H1 (cell line): ENCODE data around the gene SERPINB11. TPM values are rescaled to one million over a fixed set of nuclear protein-coding genes. Genes with fewer than 3 reads are reported as not detected.

ENCODE experiments used
- CTCF ChIA-PET: fragments of 300-600 bp; sonication (Branson Sonifier 250); formaldehyde crosslinking; loops from one replicate; lab custom pipeline; 2021; ENCODE audit not compliant: partially characterized antibody; lab: Charles Lee
- POLR2A ChIA-PET: fragments of 300-600 bp; sonication (Branson Sonifier 250); formaldehyde crosslinking; loops from one replicate; lab custom pipeline; 2021; ENCODE audit warnings: inconsistent platforms; ENCODE audit not compliant: partially characterized antibody; lab: Charles Lee
- DNase-seq, 2 experiments: peaks; one replicate each; pipeline versions ENCODE4 v3.0.0 to v3.0.0-alpha.2; 2010 to 2022; ENCODE audit warnings: low spot score in 2 of 2, low read depth in 1 of 2, mixed read lengths in 1 of 2
- FAIRE-seq: peaks from 2 replicates; lab custom pipeline; 2011; peaks lifted over from hg19 to GRCh38; lab: Jason Lieb, UNC
- H2AFZ ChIP-seq: 2 replicates; pipeline ENCODE4 v1.8.1; 2012; ENCODE audit warnings: low read length, inconsistent platforms
- H2AK5ac ChIP-seq: 2 replicates; pipeline ENCODE4 v1.6.1; 2013; ENCODE audit warnings: low read depth, low read length
- H2BK120ac ChIP-seq: replicated peaks from 2 replicates; pipeline ENCODE3; 2013; ENCODE audit warnings: low read depth, low read length, inconsistent platforms
- H2BK12ac ChIP-seq: 2 replicates; pipeline ENCODE4 v1.6.1; 2013; ENCODE audit warnings: low read depth, low read length
- H2BK15ac ChIP-seq: 2 replicates; pipeline ENCODE4 v1.6.1; 2013; ENCODE audit warnings: low read length
- H2BK20ac ChIP-seq: 2 replicates; pipeline ENCODE4 v1.6.1; 2013; ENCODE audit warnings: low read length
- H2BK5ac ChIP-seq: 2 replicates; pipeline ENCODE4 v1.6.1; 2013; ENCODE audit warnings: low read depth, low read length
- H3K14ac ChIP-seq: 2 replicates; pipeline ENCODE4 v1.6.1; 2013; ENCODE audit warnings: inconsistent platforms; ENCODE audit not compliant: insufficient read length
- H3K18ac ChIP-seq: 2 replicates; pipeline ENCODE4 v1.6.1; 2013; ENCODE audit warnings: low read length; ENCODE audit errors: extremely low read depth
- H3K23ac ChIP-seq: 2 replicates; pipeline ENCODE4 v1.6.1; 2013; ENCODE audit warnings: inconsistent platforms; ENCODE audit not compliant: insufficient read length
- H3K23me2 ChIP-seq: 2 replicates; pipeline ENCODE4 v1.6.1; 2013; ENCODE audit warnings: low read depth, low read length
- H3K27ac ChIP-seq: 2 replicates; pipeline ENCODE4 v1.6.1; 2011; ENCODE audit warnings: low read depth, low read length, inconsistent platforms
- H3K27me3 ChIP-seq, 4 experiments: replicated peaks in 1 of 4; 1 replicate in 1 of 4; 2 replicates in 3 of 4; pipeline versions ENCODE4 v1.6.1 to v1.8.1; 2011 to 2013; ENCODE audit warnings: low read length in 3 of 4, mild to moderate bottlenecking in 3 of 4, inconsistent platforms in 2 of 4, mixed read lengths in 2 of 4, moderate library complexity in 1 of 4; ENCODE audit not compliant: control insufficient read depth in 3 of 4, insufficient read depth in 3 of 4; ENCODE audit errors: extremely low read depth in 1 of 4
- H3K36me3 ChIP-seq, 4 experiments: 2 replicates each; pipeline versions ENCODE4 v1.6.1 to v1.8.1; 2011 to 2013; ENCODE audit warnings: mild to moderate bottlenecking in 4 of 4, low read length in 3 of 4, moderate library complexity in 2 of 4, control low read depth in 1 of 4, inconsistent platforms in 1 of 4; ENCODE audit not compliant: insufficient read depth in 4 of 4, control insufficient read depth in 2 of 4
- H3K4ac ChIP-seq: replicated peaks from 2 replicates; pipeline ENCODE3; 2013; ENCODE audit warnings: low read length, low read depth, mixed read lengths, inconsistent platforms; ENCODE audit not compliant: insufficient read length
- H3K4me1 ChIP-seq, 4 experiments: replicated peaks in 1 of 4; 1 replicate in 1 of 4; 2 replicates in 3 of 4; pipeline versions ENCODE4 v1.6.1 to v1.8.1; 2011 to 2013; ENCODE audit warnings: low read length in 3 of 4, inconsistent platforms in 2 of 4, mixed read lengths in 1 of 4; ENCODE audit not compliant: insufficient read depth in 4 of 4, control insufficient read depth in 3 of 4
- H3K4me2 ChIP-seq, 2 experiments: 2 replicates each; pipeline versions ENCODE4 v1.6.1 to v1.8.1; 2011 to 2013; ENCODE audit warnings: low read depth in 2 of 2, low read length in 2 of 2, control low read depth in 1 of 2, inconsistent platforms in 1 of 2, mild to moderate bottlenecking in 1 of 2; ENCODE audit not compliant: insufficient read depth in 1 of 2
- H3K4me3 ChIP-seq, 4 experiments: fragments of 200-600, 300-600 bp in 1 of 4; sonication (generic), shearing (Covaris generic), sonication (Bioruptor Twin) in 1 of 4; 2 replicates each; pipeline versions ENCODE4 v1.5.1 to v1.8.1; 2011 to 2016; ENCODE audit warnings: low read length in 4 of 4, low read depth in 3 of 4, control low read depth in 2 of 4, inconsistent platforms in 2 of 4, mild to moderate bottlenecking in 2 of 4, mixed read lengths in 1 of 4, moderate library complexity in 1 of 4; ENCODE audit not compliant: insufficient read depth in 2 of 4; ENCODE audit errors: extremely low read depth in 1 of 4
- H3K56ac ChIP-seq: replicated peaks from 2 replicates; pipeline ENCODE3; 2013; ENCODE audit warnings: low read depth, mild to moderate bottlenecking, mixed read lengths, low read length, inconsistent platforms; ENCODE audit not compliant: insufficient read length
- H3K79me1 ChIP-seq: 2 replicates; pipeline ENCODE4 v1.6.1; 2013; ENCODE audit warnings: low read depth, low read length, control low read depth
- H3K79me2 ChIP-seq, 2 experiments: 2 replicates each; pipeline versions ENCODE4 v1.6.1 to v1.8.1; 2012 to 2013; ENCODE audit warnings: low read length in 2 of 2, mild to moderate bottlenecking in 2 of 2, inconsistent platforms in 1 of 2; ENCODE audit not compliant: insufficient read depth in 2 of 2, control insufficient read depth in 1 of 2
- H3K9ac ChIP-seq, 4 experiments: replicated peaks in 1 of 4; 1 replicate in 1 of 4; 2 replicates in 3 of 4; pipeline versions ENCODE4 v1.6.1 to v1.8.1; 2011 to 2013; ENCODE audit warnings: low read depth in 3 of 4, low read length in 3 of 4, control low read depth in 2 of 4, mild to moderate bottlenecking in 2 of 4, moderate library complexity in 2 of 4, inconsistent platforms in 1 of 4; ENCODE audit errors: extremely low read depth in 1 of 4
- H3K9me3 ChIP-seq, 2 experiments: 2 replicates each; pipeline versions ENCODE4 v1.6.1 to v1.8.1; 2012 to 2013; ENCODE audit warnings: mild to moderate bottlenecking in 2 of 2, moderate library complexity in 2 of 2, control low read depth in 1 of 2, inconsistent platforms in 1 of 2, low read depth in 1 of 2, low read length in 1 of 2, mixed read lengths in 1 of 2; ENCODE audit not compliant: insufficient read depth in 2 of 2
- H4K20me1 ChIP-seq, 2 experiments: replicated peaks in 1 of 2; 2 replicates each; pipeline versions ENCODE3 to v1.8.1; 2011 to 2013; ENCODE audit warnings: inconsistent platforms in 2 of 2, low read length in 2 of 2, mild to moderate bottlenecking in 1 of 2; ENCODE audit not compliant: insufficient read depth in 2 of 2, control insufficient read depth in 1 of 2
- H4K5ac ChIP-seq: 2 replicates; pipeline ENCODE4 v1.6.1; 2013; ENCODE audit warnings: low read length, low read depth, mixed read lengths, inconsistent platforms; ENCODE audit not compliant: insufficient read length
- H4K8ac ChIP-seq: 2 replicates; pipeline ENCODE4 v1.8.0; 2013; ENCODE audit warnings: mild to moderate bottlenecking, moderate library complexity, low read length, inconsistent platforms; ENCODE audit not compliant: insufficient read depth; ENCODE audit errors: extremely low read depth
- H4K91ac ChIP-seq: replicated peaks from 2 replicates; pipeline ENCODE3; 2013; ENCODE audit warnings: low read length, mixed read lengths, inconsistent platforms; ENCODE audit not compliant: insufficient read length
- BRCA1 ChIP-seq: IDR thresholded peaks from 2 replicates; pipeline ENCODE4 v1.6.1; 2012; ENCODE audit warnings: low read depth, low read length, improper control_type of control experiment
- CBX8 ChIP-seq: fragments of 300-800, 300-1000 bp; sonication (generic); IDR thresholded peaks from 2 replicates; pipeline ENCODE4 v1.7.1; 2016; ENCODE audit warnings: low read depth, low read length, borderline replicate concordance
- CTCF ChIP-seq, 3 experiments: IDR thresholded peaks; 1 replicate in 2 of 3; 2 replicates in 1 of 3; pipeline versions ENCODE4 v1.5.1 to v1.6.1; 2011; ENCODE audit warnings: low read length in 3 of 3, mild to moderate bottlenecking in 3 of 3, inconsistent platforms in 2 of 3, low read depth in 1 of 3, moderate library complexity in 1 of 3; ENCODE audit not compliant: insufficient read depth in 1 of 3; ENCODE audit errors: control extremely low read depth in 1 of 3
- EGR1 ChIP-seq: IDR thresholded peaks from 2 replicates; pipeline ENCODE4 v1.6.1; 2011; ENCODE audit warnings: low read depth, low read length, borderline replicate concordance
- EZH2 ChIP-seq: fragments of 200-600 bp; sonication (generic); IDR thresholded peaks from 2 replicates; pipeline ENCODE4 v1.7.1; 2012; ENCODE audit warnings: low read depth, mild to moderate bottlenecking, moderate library complexity, low read length, inconsistent platforms; ENCODE audit not compliant: severe bottlenecking
- MAFK ChIP-seq: IDR thresholded peaks from 2 replicates; pipeline ENCODE4 v1.6.1; 2012; ENCODE audit warnings: low read depth, mild to moderate bottlenecking, improper control_type of control experiment, low read length
- RNF2 ChIP-seq: fragments of 200-900, 300-1000 bp; sonication (generic); IDR thresholded peaks from 2 replicates; pipeline ENCODE4 v1.7.1; 2016; ENCODE audit warnings: borderline replicate concordance, low read depth, mild to moderate bottlenecking, antibody characterized with exemption, low read length; ENCODE audit not compliant: poor library complexity, severe bottlenecking; ENCODE audit errors: missing control alignments
- SIN3A ChIP-seq, 2 experiments: IDR thresholded peaks in 1 of 2; conservative IDR thresholded peaks in 1 of 2; 2 replicates each; pipeline ENCODE4 v1.6.1; 2011 to 2012; ENCODE audit warnings: low read length in 2 of 2, improper control_type of control experiment in 1 of 2, low read depth in 1 of 2, mild to moderate bottlenecking in 1 of 2
- SIX5 ChIP-seq: IDR thresholded peaks from 2 replicates; pipeline ENCODE4 v1.6.1; 2011; ENCODE audit warnings: mild to moderate bottlenecking, low read depth, low read length
- SP1 ChIP-seq: IDR thresholded peaks from 2 replicates; pipeline ENCODE4 v1.6.1; 2011; ENCODE audit warnings: low read depth, low read length
- SP2 ChIP-seq: IDR thresholded peaks from 2 replicates; pipeline ENCODE4 v1.6.1; 2012; ENCODE audit warnings: mild to moderate bottlenecking, low read length, inconsistent platforms
- SRF ChIP-seq: IDR thresholded peaks from 2 replicates; pipeline ENCODE4 v1.6.1; 2011; ENCODE audit warnings: mild to moderate bottlenecking, low read depth, low read length, moderate library complexity
- WGBS, 2 experiments: shearing (Covaris generic) in 1 of 2; methylation state at CpG; one replicate each; pipeline versions ENCODE4 v1.1.6 to v1.1.7; 2013 to 2015; ENCODE audit warnings: low lambda C conversion rate in 2 of 2, mixed read lengths in 2 of 2, inconsistent platforms in 1 of 2, low coverage in 1 of 2, missing lambda C conversion rate in 1 of 2; ENCODE audit not compliant: insufficient replicate concordance in 2 of 2, insufficient coverage in 1 of 2, insufficient read length in 1 of 2; ENCODE audit errors: extremely low coverage in 1 of 2, missing lambda C conversion rate in 1 of 2; 5-methylcytosine and 5-hydroxymethylcytosine counted together
- polyA plus RNA-seq, 7 experiments: library from polyadenylated mRNA; depleted of rRNA in 3 of 7; stranded (reverse) in 5 of 7; unstranded in 2 of 7; fragments of >200 nt in 5 of 7; fragments of 200-250 nt in 2 of 7; gene quantifications; 1 replicate in 5 of 7; 2 replicates in 1 of 7; 4 replicates in 1 of 7; pipeline versions ENCODE4 v1.2.1 to v1.2.3, GENCODE V29; 2011 to 2013; ENCODE audit warnings: missing spikeins in 2 of 7, mixed read lengths in 2 of 7
- total RNA-seq: library from RNA; stranded (reverse); fragmentation: NEBNext Ultra II Directional; extraction: Animal tissue kit (Norgen Biotek cat#: 25700); gene quantifications from 2 replicates; pipeline ENCODE4 v1.2.1, GENCODE V29; 2021

Gene SERPINB11
- total and polyA plus RNA-seq, 2 of the 8 experiments (the other 6 are each of a cell fraction or from before 2014, with no cell fraction given) = not detected

DNA sequence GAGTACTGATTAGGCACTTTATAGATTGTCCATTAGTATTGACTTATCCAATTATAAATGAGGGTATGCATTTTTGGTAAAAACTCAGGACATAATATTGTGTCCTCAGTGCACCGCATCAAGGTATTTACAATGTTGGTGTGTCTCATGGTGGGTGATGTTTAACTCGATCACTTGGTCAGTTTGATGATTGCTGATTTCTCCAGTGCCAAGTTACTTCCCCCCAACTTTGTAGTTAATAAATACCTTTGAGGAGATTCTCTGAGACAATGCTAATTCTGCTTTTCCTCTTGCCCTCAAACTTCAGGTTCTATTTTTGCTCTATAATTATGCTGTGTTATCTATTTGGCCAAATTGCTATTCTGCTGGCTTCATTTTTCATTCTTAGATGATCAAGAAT, 44.2 kb downstream of the SERPINB11 start:
- Histone ChIP-seq H3K4me3 (no peak overlapping the region), H3K4me2 (no peak overlapping the region), H3K79me1 (no peaks in the 10 kb centered on the region), H2BK12ac (no peak overlapping the region), H4K5ac (no peak overlapping the region), H3K79me2 (no peaks in the 10 kb centered on the region), H3K14ac (no peak overlapping the region), H2AFZ (no peak overlapping the region), H2BK20ac (no peak overlapping the region), H4K8ac (no peak overlapping the region), H3K18ac (no peak overlapping the region), H3K27me3 (no peaks in the 10 kb centered on the region), H3K27ac (no peak overlapping the region), H3K9ac (no peak overlapping the region), H4K91ac (no peak overlapping the region), H3K9me3 (no peaks in the 10 kb centered on the region), H2BK15ac (no peak overlapping the region), H3K23me2 (no peaks in the 10 kb centered on the region), H2AK5ac (no peak overlapping the region), H4K20me1 (no peaks in the 10 kb centered on the region), H2BK120ac (no peak overlapping the region), H3K23ac (no peak overlapping the region), H2BK5ac (no peak overlapping the region), H3K4ac (no peak overlapping the region), H3K36me3 (no peaks in the 10 kb centered on the region), H3K56ac (no peak overlapping the region)
- ChIA-PET POLR2A (no interaction called here), CTCF (no interaction called here)
- FAIRE-seq = no peak
- no peak for DNase-seq
- 97% methylated on average over 2 of the region's 2 CpGs; no CpG with 5 or more reads in 1 of the 2 experiments for WGBS, 2 experiments
- no peak for TF ChIP-seq BRCA1
- TF ChIP-seq MAFK = no peak
- TF ChIP-seq CBX8 = no peak
- no peak for TF ChIP-seq EZH2
- TF ChIP-seq SP1 = no peak
- TF ChIP-seq SIN3A (conservative IDR thresholded peaks at IDR 0.05 in 1 of 2, IDR thresholded peaks at IDR 0.05 in 1 of 2; ENCODE audit: low read depth in 1 of 2, low read length in 2 of 2) = no peak
- no peak for TF ChIP-seq RNF2
- no peak for TF ChIP-seq SRF
- TF ChIP-seq EGR1 = no peak
- TF ChIP-seq SP2 = no peak
- TF ChIP-seq SIX5 = no peak
- TF ChIP-seq CTCF (IDR thresholded peaks at IDR 0.05; ENCODE audit: control extremely low read depth in 1 of 3, insufficient read depth in 1 of 3, low read depth in 1 of 3, low read length in 3 of 3) = no peak
- TF ChIP-seq, all 59 proteins: peak for 0
- H3K4me1 ChIP-seq = no peaks in the 10 kb centered on the region
